Stomach (tissue), 9 donors: ENCODE results near the gene CLCN2. TPM values are rescaled to one million over a fixed set of nuclear protein-coding genes. Genes with fewer than 3 reads are reported as not detected.

ENCODE experiments used
- DNase-seq, 2 donors: peaks; one replicate each; pipeline versions ENCODE4 v3.0.0 to v3.0.0-alpha.2; 2013 to 2019
- H3K27ac ChIP-seq, 5 donors: fragments of 200-600 bp in 4 of 5; sonication (generic) in 4 of 5; one replicate each; pipeline ENCODE4 v1.5.1; 2013 to 2019; ENCODE audit warnings: mild to moderate bottlenecking in 1 of 5, moderate library complexity in 1 of 5
- H3K27me3 ChIP-seq, 3 donors: fragments of 200-600 bp; sonication (generic); one replicate each; pipeline ENCODE4 v1.5.1; 2017 to 2019; ENCODE audit warnings: mixed run types in 1 of 3
- H3K36me3 ChIP-seq, 4 donors: fragments of 200-600 bp; sonication (generic); 1 replicate in 3 of 4; 2 replicates in 1 of 4; pipeline ENCODE4 v1.5.1; 2016 to 2019
- H3K4me1 ChIP-seq, 4 donors: fragments of 200-600 bp; sonication (generic); one replicate each; pipeline ENCODE4 v1.5.1; 2016 to 2019
- H3K4me3 ChIP-seq, 4 donors: fragments of 200-600 bp; sonication (generic) in 3 of 4; one replicate each; pipeline ENCODE4 v1.5.1; 2016 to 2019; ENCODE audit warnings: mild to moderate bottlenecking in 1 of 4
- H3K9me3 ChIP-seq, 4 donors: fragments of 200-600 bp; sonication (generic); one replicate each; pipeline ENCODE4 v1.5.1; 2016 to 2019
- EP300 ChIP-seq: sonication (generic); formaldehyde crosslinking; IDR thresholded peaks from one replicate; pipeline ENCODE4 v1.6.1; 2017; ENCODE audit warnings: antibody characterized with exemption
- POLR2A ChIP-seq, 4 donors: fragments of 450-650 bp; IDR thresholded peaks; one replicate each; pipeline ENCODE4 v1.6.1; 2016; ENCODE audit warnings: antibody characterized with exemption in 4 of 4, control low read depth in 2 of 4, mild to moderate bottlenecking in 1 of 4, moderate library complexity in 1 of 4
- POLR2AphosphoS5 ChIP-seq, 3 donors: sonication (generic); formaldehyde crosslinking; IDR thresholded peaks; one replicate each; pipeline ENCODE4 v1.6.1; 2016; ENCODE audit warnings: antibody characterized with exemption in 3 of 3
- WGBS, 5 donors: extraction: QIAGEN DNeasy Blood & Tissue Kit in 3 of 5; methylation state at CpG; one replicate each; pipeline versions ENCODE4 v1.1.5 to v1.1.7; 2013 to 2018; 5-methylcytosine and 5-hydroxymethylcytosine counted together
- intact Hi-C: fragments of 100-400 bp; cut with DNase I; formaldehyde crosslinking; loops from one replicate; pipeline ENCODE4 v1.15.1; 2023; ENCODE audit warnings: low total_unique reads
- polyA plus RNA-seq, 3 donors: library from polyadenylated mRNA; stranded (reverse); fragments of 200-250 nt; gene quantifications; one replicate each; pipeline ENCODE4 v1.2.3, GENCODE V29; 2013
- total RNA-seq, 5 donors: library from RNA; depleted of rRNA; stranded (reverse); fragments of >200 nt; gene quantifications; one replicate each; pipeline versions ENCODE4 v1.1.0 to v1.2.3, GENCODE V29; 2014 to 2016
- TF ChIP-seq, protein P1 (sequence below), 7 experiments: fragments of 450-650 bp in 4 of 7; fragments of 200-600 bp in 3 of 7; sonication (generic) in 3 of 7; IDR thresholded peaks; one replicate each; pipeline ENCODE4 v1.5.1; 2016 to 2019; ENCODE audit warnings: antibody characterized with exemption in 7 of 7, control low read depth in 2 of 7, mild to moderate bottlenecking in 1 of 7
- donor health status: healthy with polysubstance abuse.
- donor health status: Bipolar disorder and iron deficiency.
- donor health status: healthy.

The CLCN2 gene
- total and polyA plus RNA-seq, 8 donors = 2.1 to 34.5 (median 5.1) TPM

DNA sequence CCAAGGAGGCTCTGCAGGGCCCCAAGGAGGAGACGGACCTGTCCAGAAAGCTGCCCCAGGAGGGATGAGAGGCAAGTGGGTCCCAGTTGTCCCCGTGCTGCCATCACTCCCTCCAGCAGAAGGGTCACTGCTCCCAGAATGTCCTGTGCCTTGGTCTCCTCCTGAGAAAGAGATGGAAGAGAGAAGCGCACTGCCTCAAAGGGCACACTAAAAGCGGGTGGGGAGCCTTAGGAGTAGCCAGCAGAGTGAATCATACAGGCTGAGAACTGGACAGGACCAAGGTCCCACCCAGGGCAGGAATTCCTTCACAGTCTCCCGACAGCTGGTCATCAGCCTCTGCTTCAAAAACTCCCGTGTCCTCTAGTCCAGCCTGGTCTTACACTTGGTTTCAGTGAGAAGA lies 12.0 kb upstream of the CLCN2 start:
- TF ChIP-seq, protein P1, sequence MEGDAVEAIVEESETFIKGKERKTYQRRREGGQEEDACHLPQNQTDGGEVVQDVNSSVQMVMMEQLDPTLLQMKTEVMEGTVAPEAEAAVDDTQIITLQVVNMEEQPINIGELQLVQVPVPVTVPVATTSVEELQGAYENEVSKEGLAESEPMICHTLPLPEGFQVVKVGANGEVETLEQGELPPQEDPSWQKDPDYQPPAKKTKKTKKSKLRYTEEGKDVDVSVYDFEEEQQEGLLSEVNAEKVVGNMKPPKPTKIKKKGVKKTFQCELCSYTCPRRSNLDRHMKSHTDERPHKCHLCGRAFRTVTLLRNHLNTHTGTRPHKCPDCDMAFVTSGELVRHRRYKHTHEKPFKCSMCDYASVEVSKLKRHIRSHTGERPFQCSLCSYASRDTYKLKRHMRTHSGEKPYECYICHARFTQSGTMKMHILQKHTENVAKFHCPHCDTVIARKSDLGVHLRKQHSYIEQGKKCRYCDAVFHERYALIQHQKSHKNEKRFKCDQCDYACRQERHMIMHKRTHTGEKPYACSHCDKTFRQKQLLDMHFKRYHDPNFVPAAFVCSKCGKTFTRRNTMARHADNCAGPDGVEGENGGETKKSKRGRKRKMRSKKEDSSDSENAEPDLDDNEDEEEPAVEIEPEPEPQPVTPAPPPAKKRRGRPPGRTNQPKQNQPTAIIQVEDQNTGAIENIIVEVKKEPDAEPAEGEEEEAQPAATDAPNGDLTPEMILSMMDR (IDR thresholded peaks at IDR 0.05) = no peak
- TF ChIP-seq POLR2A (IDR thresholded peaks at IDR 0.05) = no peak
- H3K4me3 ChIP-seq = no peak overlapping the region
- H3K9me3 ChIP-seq = no peaks in the 10 kb centered on the region
- H3K36me3 ChIP-seq = peaks cover 2 to 23% (median 18%) of the 10 kb centered on the region in 4 donors
- no peak overlapping the region for H3K27ac ChIP-seq
- 66 to 79% (median 68%) methylated on average over 6 of the region's 6 CpGs for WGBS, 5 donors
- DNase-seq = no peak
- intact Hi-C loops = loop anchor here (10.0 kb wide), 1 partner anchor 141 kb away; no protein-coding TSS in a partner anchor
- H3K4me1 ChIP-seq = peaks cover 13 to 42% (median 35%) of the 10 kb centered on the region in 4 donors
- peaks cover 0 to 24% (median 0%) of the 10 kb centered on the region in 3 donors for H3K27me3 ChIP-seq

DNA sequence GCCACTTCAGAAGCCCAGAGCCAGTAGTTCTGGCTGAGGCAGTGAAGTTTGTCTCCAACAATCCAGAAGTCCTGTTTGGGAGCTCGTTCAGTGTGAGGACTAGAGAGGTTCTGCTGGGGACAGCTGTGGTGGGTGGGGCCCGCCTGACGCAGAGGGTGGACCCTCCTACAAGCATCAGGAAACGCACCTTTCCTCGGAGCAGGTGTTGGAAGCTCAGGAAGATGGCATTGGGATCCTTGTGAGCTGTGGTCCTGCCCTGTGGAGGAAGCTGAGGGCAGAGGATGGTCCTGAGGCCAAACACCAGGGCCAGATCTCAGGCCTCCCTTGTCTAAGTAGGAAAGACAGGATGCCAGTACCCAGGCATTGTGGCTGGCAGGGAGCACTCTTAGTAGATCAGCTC lies 11.5 kb upstream of the CLCN2 start:
- intact Hi-C loops = loop anchor here (10.0 kb wide), 1 partner anchor 142 kb away; no protein-coding TSS in a partner anchor
- H3K36me3 ChIP-seq = peaks cover 7 to 28% (median 24%) of the 10 kb centered on the region in 4 donors
- peaks cover 13 to 42% (median 33%) of the 10 kb centered on the region in 4 donors for H3K4me1 ChIP-seq
- H3K4me3 ChIP-seq = no peak overlapping the region
- no peaks in the 10 kb centered on the region for H3K9me3 ChIP-seq
- peaks cover 0 to 18% (median 0%) of the 10 kb centered on the region in 3 donors for H3K27me3 ChIP-seq
- 57 to 75% (median 65%) methylated on average over 4 to 5 of the region's 5 CpGs for WGBS, 5 donors
- no peak for DNase-seq
- TF ChIP-seq POLR2A (IDR thresholded peaks at IDR 0.05) = no peak
- TF ChIP-seq POLR2AphosphoS5 (IDR thresholded peaks at IDR 0.05) = no peak
- TF ChIP-seq, protein P1 (IDR thresholded peaks at IDR 0.05) = no peak
- no peak for TF ChIP-seq EP300
- no peak overlapping the region for H3K27ac ChIP-seq

DNA sequence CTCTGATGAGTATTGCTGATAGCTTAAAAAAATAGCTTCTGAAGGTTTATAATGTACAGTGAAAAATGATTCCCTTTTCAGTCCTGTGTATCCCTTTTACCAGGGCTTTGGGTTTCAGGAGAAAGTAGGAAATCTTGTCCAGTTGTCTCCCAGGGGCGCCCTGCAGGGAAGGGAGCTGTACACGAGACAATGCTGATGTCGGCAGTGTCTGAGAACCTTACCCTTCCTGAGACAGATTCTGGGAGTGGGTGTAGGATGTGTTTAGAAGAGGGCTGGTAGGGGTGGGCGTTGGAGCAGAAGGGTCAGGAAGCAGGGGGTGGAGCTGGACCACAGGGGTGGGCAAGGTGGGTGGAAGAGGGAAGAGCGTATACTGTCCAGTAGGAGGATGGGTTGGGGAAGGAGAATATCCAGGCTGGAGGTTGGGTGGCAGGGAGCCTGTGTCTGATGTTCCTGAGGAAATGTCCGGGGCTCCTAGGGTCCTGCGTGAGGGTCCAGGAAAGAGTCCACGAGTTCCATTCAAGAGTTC lies 11.0 kb upstream of the CLCN2 start:
- Histone ChIP-seq H3K36me3 (peaks cover 12 to 34% (median 29%) of the 10 kb centered on the region in 4 donors), H3K27ac (no peak overlapping the region), H3K4me1 (peaks cover 8 to 39% (median 28%) of the 10 kb centered on the region in 4 donors), H3K27me3 (peaks cover 0 to 13% (median 0%) of the 10 kb centered on the region in 3 donors), H3K9me3 (no peaks in the 10 kb centered on the region), H3K4me3 (no peak overlapping the region)
- intact Hi-C loops = loop anchor here (10.0 kb wide), 1 partner anchor 142 kb away; no protein-coding TSS in a partner anchor
- DNase-seq = no peak
- no peak for TF ChIP-seq POLR2A (IDR thresholded peaks at IDR 0.05)
- TF ChIP-seq, protein P1 (IDR thresholded peaks at IDR 0.05) = no peak
- TF ChIP-seq EP300 = no peak
- TF ChIP-seq POLR2AphosphoS5 (IDR thresholded peaks at IDR 0.05) = no peak
- WGBS, 5 donors = 72 to 78% (median 75%) methylated on average over 8 of the region's 8 CpGs

DNA sequence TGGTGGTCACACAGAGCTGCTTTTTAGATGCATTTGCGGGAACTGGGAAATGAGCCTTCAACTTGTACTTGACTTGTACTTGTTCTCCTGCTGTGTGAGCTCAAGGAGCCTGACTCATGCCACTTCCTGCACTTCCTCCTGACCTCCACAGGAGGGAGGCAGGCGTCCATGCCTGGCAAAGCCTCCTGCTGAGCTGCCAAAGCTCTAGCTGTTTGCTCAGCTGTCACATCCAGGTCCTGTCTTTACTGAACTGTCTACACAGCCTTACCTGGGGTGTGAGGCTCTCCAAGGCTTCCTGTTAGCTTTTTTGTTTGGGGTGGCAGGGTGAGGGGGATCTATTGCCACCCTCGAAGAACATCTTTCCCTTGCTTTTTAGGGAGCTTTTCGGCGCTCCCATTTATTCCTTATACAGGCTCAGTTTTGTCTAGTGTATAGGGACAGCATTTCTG lies 10.2 kb upstream of the CLCN2 start:
- peaks cover 12 to 41% (median 37%) of the 10 kb centered on the region in 4 donors for H3K36me3 ChIP-seq
- intact Hi-C loops = loop anchor here (10.0 kb wide), 1 partner anchor 143 kb away; no protein-coding TSS in a partner anchor
- no peak overlapping the region for H3K27ac ChIP-seq
- 37 to 47% (median 42%) methylated on average over 5 of the region's 5 CpGs for WGBS, 5 donors
- H3K27me3 ChIP-seq = peaks cover 0 to 7% (median 0%) of the 10 kb centered on the region in 3 donors
- DNase-seq = peak; percentile 87 to 94
- H3K4me3 ChIP-seq = no peak overlapping the region
- TF ChIP-seq, protein P1 (IDR thresholded peaks at IDR 0.05) = peak in 5 of 7 experiments; percentile 87 to 97 (median 93)
- TF ChIP-seq POLR2AphosphoS5 (IDR thresholded peaks at IDR 0.05) = peak in 2 of 3 donors; percentile 37 to 88
- TF ChIP-seq EP300 = no peak
- no peak for TF ChIP-seq POLR2A (IDR thresholded peaks at IDR 0.05)
- H3K9me3 ChIP-seq = no peaks in the 10 kb centered on the region
- H3K4me1 ChIP-seq = peaks cover 6 to 42% (median 29%) of the 10 kb centered on the region in 4 donors
